HepG2 (cell line): Measurements from ENCODE around the gene TPX2. TPM values are rescaled to one million over a fixed set of nuclear protein-coding genes. Genes with fewer than 3 reads are reported as not detected.

Experiments used
- ATAC-seq: fragments of 200-7000 bp; cut with Tn5 transposase; 3 replicates; pipeline ENCODE4 v1.9.1; 2020; ENCODE audit warnings: mild to moderate bottlenecking, moderate library complexity
- BruUV-seq: library from RNA; stranded (reverse); fragments of 400-500 nt; replicated peaks from 2 replicates; lab custom pipeline; 2021; lab: Mats Ljungman, UMichigan
- CTCF ChIA-PET: fragments of 300-600 bp; formaldehyde crosslinking; extraction: SDS; loops from one replicate; lab custom pipeline; 2021; ENCODE audit warnings: low total read pairs, inconsistent platforms, low intra/inter-chr PET ratio; lab: Yijun Ruan, JAX
- POLR2A ChIA-PET: fragments of 350-600 bp; sonication (Branson Sonifier 250); formaldehyde crosslinking; loops from one replicate; lab custom pipeline; 2020; ENCODE audit warnings: antibody characterized with exemption, inconsistent platforms; lab: Yijun Ruan, JAX
- DNase-seq: peaks from one replicate; pipeline ENCODE4 v3.0.0-alpha.2; 2015; ENCODE audit warnings: low spot score
- FAIRE-seq: peaks from 3 replicates; lab custom pipeline; 2011; peaks lifted over from hg19 to GRCh38; lab: Jason Lieb, UNC
- H2AFZ ChIP-seq: one replicate; pipeline ENCODE4 v1.6.1; 2011; ENCODE audit warnings: low read length, inconsistent platforms
- H3K27ac ChIP-seq: fragments of 300-600 bp; 3 replicates; pipeline ENCODE4 v1.8.0; 2011; ENCODE audit warnings: mixed run types, mild to moderate bottlenecking, mixed read lengths, low read length, inconsistent platforms; ENCODE audit not compliant: insufficient read depth; ENCODE audit errors: extremely low read length
- H3K27me3 ChIP-seq, 2 experiments: fragments of 200-600 bp in 1 of 2; 2 replicates in 1 of 2; 3 replicates in 1 of 2; pipeline versions ENCODE4 v1.6.0 to v1.8.0; 2011; ENCODE audit warnings: low read length in 2 of 2, mild to moderate bottlenecking in 2 of 2, moderate library complexity in 2 of 2, inconsistent platforms in 1 of 2; ENCODE audit not compliant: insufficient read depth in 2 of 2, control insufficient read depth in 1 of 2
- H3K36me3 ChIP-seq, 2 experiments: fragments of 200-600 bp in 1 of 2; replicated peaks in 1 of 2; 2 replicates in 1 of 2; 3 replicates in 1 of 2; pipeline versions ENCODE4 v1.5.1 to v1.8.0; 2011; ENCODE audit warnings: low read length in 2 of 2, inconsistent platforms in 1 of 2; ENCODE audit not compliant: insufficient read depth in 2 of 2, control insufficient read depth in 1 of 2
- H3K4me1 ChIP-seq: 2 replicates; pipeline ENCODE4 v1.5.1; 2012; ENCODE audit warnings: low read length, inconsistent platforms; ENCODE audit not compliant: insufficient read depth
- H3K4me2 ChIP-seq: 2 replicates; pipeline ENCODE4 v1.6.0; 2011; ENCODE audit warnings: low read depth, low read length, inconsistent platforms
- H3K4me3 ChIP-seq, 3 experiments: fragments of 200-600 bp in 1 of 3; sonication (generic), shearing (Covaris generic) in 1 of 3; replicated peaks in 1 of 3; 2 replicates each; pipeline ENCODE4 v1.5.1; 2011 to 2016; ENCODE audit warnings: low read length in 3 of 3, inconsistent platforms in 2 of 3, low read depth in 2 of 3, mild to moderate bottlenecking in 2 of 3, control low read depth in 1 of 3, mixed read lengths in 1 of 3; ENCODE audit not compliant: insufficient read depth in 1 of 3
- H3K79me2 ChIP-seq: one replicate; pipeline ENCODE4 v1.6.1; 2011; ENCODE audit warnings: low read length, inconsistent platforms; ENCODE audit not compliant: insufficient read depth
- H3K9ac ChIP-seq: 2 replicates; pipeline ENCODE4 v1.6.0; 2011; ENCODE audit warnings: mild to moderate bottlenecking, low read depth, low read length, inconsistent platforms; ENCODE audit not compliant: insufficient read depth
- H3K9me3 ChIP-seq: 2 replicates; pipeline ENCODE4 v1.5.1; 2012; ENCODE audit warnings: mild to moderate bottlenecking, low read length
- H4K20me1 ChIP-seq: 2 replicates; pipeline ENCODE4 v1.6.0; 2011; ENCODE audit warnings: inconsistent platforms, mild to moderate bottlenecking, low read length, moderate library complexity; ENCODE audit not compliant: insufficient read depth
- REXO4 ChIP-seq: sonication (generic); formaldehyde crosslinking; IDR thresholded peaks from 2 replicates; pipeline ENCODE4 v1.8.0; 2022; ENCODE audit warnings: missing genetic modification reagents, mild to moderate bottlenecking, borderline replicate concordance
- ZNF614 ChIP-seq: IDR thresholded peaks from 2 replicates; pipeline ENCODE4 v1.6.1; 2018; ENCODE audit warnings: missing biosample characterization, missing genetic modification reagents, inconsistent platforms, borderline replicate concordance
- WGBS: methylation state at CpG from one replicate; pipeline ENCODE4 v1.1.6; 2017; ENCODE audit warnings: low lambda C conversion rate; 5-methylcytosine and 5-hydroxymethylcytosine counted together
- in situ Hi-C: cut with HindIII; loops from 2 replicates; pipeline ENCODE4 v1.10.0; 2017; ENCODE audit warnings: low pct_unique_long_range_greater_than_20kb; ENCODE audit not compliant: extremely low pct_ligation_motif_present
- intact Hi-C: fragments of 100-400 bp; cut with micrococcal nuclease; formaldehyde crosslinking; loops from one replicate; pipeline ENCODE4 v1.10.0; 2022; ENCODE audit not compliant: unreplicated experiment
- polyA plus RNA-seq, 8 experiments: library from polyadenylated mRNA; depleted of rRNA in 3 of 8; stranded (reverse) in 7 of 8; unstranded in 1 of 8; fragments of >200 nt; fragmentation: Illumina TruSeq in 4 of 8; extraction: Trizol in 4 of 8; gene quantifications; 2 replicates each; pipeline versions ENCODE4 v1.2.1 to v1.2.3, GENCODE V29; 2011 to 2016; ENCODE audit warnings: low read depth in 4 of 8, missing spikeins in 1 of 8, mixed read lengths in 1 of 8; ENCODE audit not compliant: insufficient read depth in 1 of 8
- total RNA-seq, 5 experiments: library from RNA; depleted of rRNA; stranded (reverse); fragments of >200 nt; fragmentation: Illumina TruSeq; extraction: Trizol; gene quantifications; 2 replicates each; pipeline ENCODE4 v1.2.3, GENCODE V29; 2016; ENCODE audit warnings: low read depth in 1 of 5
- TF ChIP-seq, protein P1 (sequence below): sonication (generic); formaldehyde crosslinking; IDR thresholded peaks from 2 replicates; pipeline ENCODE4 v1.8.0; 2022; ENCODE audit warnings: missing genetic modification reagents, mild to moderate bottlenecking, borderline replicate concordance

TPX2 gene
- total and polyA plus RNA-seq, 2 of the 13 experiments (the other 11 are each of a cell fraction or from before 2014, with no cell fraction given), result 34.3 to 124 TPM

DNA sequence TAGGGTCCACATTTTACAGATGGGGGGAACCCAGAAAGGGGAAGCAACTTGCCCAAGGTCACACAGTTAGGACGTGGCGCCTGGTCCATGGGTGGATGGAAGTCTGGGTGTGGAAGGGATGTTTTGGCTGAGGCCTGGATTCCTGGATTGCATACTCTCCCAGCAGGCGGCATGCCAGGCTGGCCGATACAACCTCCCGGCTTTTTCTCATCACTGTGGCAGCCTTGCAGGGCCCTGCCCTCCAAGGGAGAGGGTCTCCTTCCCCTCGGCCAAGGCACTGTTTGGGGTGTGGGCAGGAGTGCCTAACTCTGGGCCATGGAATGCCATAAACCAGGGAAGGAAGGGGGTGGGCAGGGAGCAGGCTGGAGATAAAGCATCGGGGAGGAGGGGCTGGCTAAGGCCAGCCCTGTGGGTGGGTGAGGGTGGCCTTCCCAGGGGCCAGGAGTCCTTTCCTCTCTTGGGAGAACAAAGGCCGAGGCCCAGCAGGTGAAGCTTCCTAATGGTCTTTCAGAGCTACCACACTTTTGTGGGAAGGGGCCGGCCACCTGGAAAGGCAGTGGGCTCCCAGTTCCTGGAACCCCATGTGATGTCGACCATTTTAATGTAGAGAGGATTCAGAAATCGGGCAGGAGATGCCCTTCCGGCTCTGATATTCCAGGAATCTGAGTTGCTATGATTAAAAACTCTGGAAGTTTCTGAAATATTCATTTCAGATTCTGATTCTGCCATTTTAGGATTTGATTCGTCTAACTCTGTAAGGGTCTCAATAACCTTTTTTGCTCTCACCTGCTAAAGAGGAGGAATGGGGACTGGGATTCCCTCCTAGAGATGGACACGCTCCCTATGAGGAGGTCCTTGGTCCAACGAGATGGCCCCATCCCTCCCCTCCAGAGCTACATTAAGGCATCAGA, 102.1 kb downstream of the TPX2 start:
- Histone ChIP-seq H3K79me2 (no peaks in the 10 kb centered on the region), H3K9ac (no peak overlapping the region), H2AFZ (no peak overlapping the region), H3K4me1 (peaks cover 14% of the 10 kb centered on the region), H3K27me3 (peaks cover 13 to 51% of the 10 kb centered on the region in 2 experiments; a peak in 4 of 5 replicates), H3K9me3 (no peaks in the 10 kb centered on the region), H3K4me3 (no peak overlapping the region), H4K20me1 (no peaks in the 10 kb centered on the region), H3K4me2 (no peak overlapping the region), H3K27ac (no peak overlapping the region), H3K36me3 (no peaks in the 10 kb centered on the region)
- in situ Hi-C loops (no loop called here), intact Hi-C loops (no loop called here)
- POLR2A ChIA-PET, result no interaction called here
- FAIRE-seq (no peak), DNase-seq (no peak), ATAC-seq (no peak)
- WGBS, result 23% methylated on average over 15 of the region's 15 CpGs
- BruUV-seq, result no TSS peak
- CTCF ChIA-PET, result no interaction called here
- no peak for TF ChIP-seq ZNF614 (CRISPR knock-in tag)

DNA sequence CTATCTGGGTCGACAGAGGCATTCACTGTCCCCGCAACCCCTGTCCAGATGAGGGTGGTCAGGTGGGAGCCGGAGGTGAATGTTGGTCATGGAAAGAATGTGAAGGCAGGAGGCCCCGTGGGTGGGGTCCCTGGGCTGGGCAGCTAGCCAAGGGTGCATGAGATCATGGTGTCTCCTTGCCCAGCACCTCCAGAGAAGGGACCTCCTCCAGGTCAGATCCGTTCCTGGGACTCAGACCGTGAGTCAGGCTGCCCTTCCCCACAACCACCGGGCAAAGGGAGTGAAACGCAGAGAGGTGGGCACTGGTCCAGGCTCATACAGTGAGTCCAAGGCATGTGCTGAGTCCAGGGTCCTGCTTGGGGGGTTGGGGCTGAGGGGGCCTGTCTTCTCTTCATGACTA, 102.8 kb downstream of the TPX2 start:
- H3K9ac ChIP-seq, result no peak overlapping the region

More for the DNA sequence above, 102.8 kb downstream of the TPX2 start:
- BruUV-seq, result no TSS peak
- Histone ChIP-seq H3K79me2 (no peaks in the 10 kb centered on the region), H3K4me2 (no peak overlapping the region), H3K27ac (no peak overlapping the region), H3K9me3 (no peaks in the 10 kb centered on the region), H3K36me3 (no peaks in the 10 kb centered on the region), H3K4me3 (no peak overlapping the region), H2AFZ (no peak overlapping the region), H4K20me1 (no peaks in the 10 kb centered on the region), H3K27me3 (peaks cover 11 to 55% of the 10 kb centered on the region in 2 experiments; a peak in 4 of 5 replicates)
- POLR2A ChIA-PET, result no interaction called here
- FAIRE-seq (no peak), DNase-seq (peak; percentile 38), ATAC-seq (peak; percentile 2; the same call in 1 of the 3 replicates)
- intact Hi-C loops (no loop called here), in situ Hi-C loops (no loop called here)
- WGBS, result 9% methylated on average over 6 of the region's 8 CpGs
- CTCF ChIA-PET, result no interaction called here
- no peak for TF ChIP-seq REXO4 (CRISPR knock-in tag)
- TF ChIP-seq, protein P1, sequence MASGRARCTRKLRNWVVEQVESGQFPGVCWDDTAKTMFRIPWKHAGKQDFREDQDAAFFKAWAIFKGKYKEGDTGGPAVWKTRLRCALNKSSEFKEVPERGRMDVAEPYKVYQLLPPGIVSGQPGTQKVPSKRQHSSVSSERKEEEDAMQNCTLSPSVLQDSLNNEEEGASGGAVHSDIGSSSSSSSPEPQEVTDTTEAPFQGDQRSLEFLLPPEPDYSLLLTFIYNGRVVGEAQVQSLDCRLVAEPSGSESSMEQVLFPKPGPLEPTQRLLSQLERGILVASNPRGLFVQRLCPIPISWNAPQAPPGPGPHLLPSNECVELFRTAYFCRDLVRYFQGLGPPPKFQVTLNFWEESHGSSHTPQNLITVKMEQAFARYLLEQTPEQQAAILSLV (CRISPR knock-in tag), result 0 out of 2 replicates have a peak, but pooled peaks have one; percentile 32
- TF ChIP-seq, all 625 proteins: peak for 1
- peaks cover 8% of the 10 kb centered on the region; the same call in 1 of the 2 replicates for H3K4me1 ChIP-seq
